OCI-LY3 (cell line): ENCODE results near the gene IGF2BP3.

ENCODE experiments used
- H2AFZ ChIP-seq: fragments of 200-600, 300-600 bp; shearing (Covaris generic); 2 replicates; pipeline ENCODE4 v1.6.0; 2014; ENCODE audit warnings: antibody characterized with exemption, low read depth, low read length
- H3K27ac ChIP-seq: fragments of 200-600, 300-600 bp; sonication (generic); 2 replicates; pipeline ENCODE4 v1.5.1; 2014; ENCODE audit warnings: mild to moderate bottlenecking, low read length, moderate library complexity, mixed read lengths
- H3K27me3 ChIP-seq: fragments of 200-600, 300-600 bp; sonication (generic); 2 replicates; pipeline ENCODE4 v1.6.1; 2014; ENCODE audit warnings: low read depth, low read length, mixed read lengths
- H3K36me3 ChIP-seq: fragments of 200-600, 300-600 bp; sonication (generic); replicated peaks from 2 replicates; pipeline ENCODE3; 2014; ENCODE audit warnings: low read depth, low read length, mixed read lengths
- H3K4me1 ChIP-seq: fragments of 300-600, 200-600 bp; sonication (generic); 2 replicates; pipeline ENCODE4 v1.6.1; 2014; ENCODE audit warnings: low read length, mixed read lengths
- H3K4me2 ChIP-seq: fragments of 200-600, 300-600 bp; sonication (generic); 2 replicates; pipeline ENCODE4 v1.6.1; 2014; ENCODE audit warnings: low read length, mixed read lengths
- H3K4me3 ChIP-seq: fragments of 300-600, 200-600 bp; sonication (generic); 2 replicates; pipeline ENCODE4 v1.5.1; 2014; ENCODE audit warnings: antibody characterized with exemption, mild to moderate bottlenecking, low read length, moderate library complexity
- H3K79me2 ChIP-seq: fragments of 300-600, 200-600 bp; shearing (Covaris generic); 2 replicates; pipeline ENCODE4 v1.6.1; 2014; ENCODE audit warnings: mild to moderate bottlenecking, low read length, mixed read lengths
- H3K9ac ChIP-seq: fragments of 300-600, 200-600 bp; shearing (Covaris generic); 2 replicates; pipeline ENCODE4 v1.6.0; 2014; ENCODE audit warnings: mild to moderate bottlenecking, low read length, moderate library complexity
- H3K9me3 ChIP-seq: fragments of 200-600, 300-600 bp; shearing (Covaris generic); 2 replicates; pipeline ENCODE4 v1.6.1; 2014; ENCODE audit warnings: low read length, mixed read lengths; ENCODE audit not compliant: insufficient read depth
- H4K20me1 ChIP-seq: fragments of 200-600, 300-600 bp; sonication (generic); 2 replicates; pipeline ENCODE4 v1.6.1; 2016; ENCODE audit warnings: low read length, mixed read lengths; ENCODE audit not compliant: insufficient read depth
- EZH2phosphoT487 ChIP-seq: fragments of 200-600 bp; shearing (Covaris generic); IDR thresholded peaks from 2 replicates; pipeline ENCODE4 v1.6.1; 2018; ENCODE audit warnings: antibody characterized with exemption, mixed run types, low read depth
- TF ChIP-seq, protein P1 (sequence below): fragments of 200-600, 300-600 bp; sonication (generic); IDR thresholded peaks from 2 replicates; pipeline ENCODE4 v1.5.1; 2014; ENCODE audit warnings: antibody characterized with exemption, low read length, low read depth

The IGF2BP3 gene

DNA sequence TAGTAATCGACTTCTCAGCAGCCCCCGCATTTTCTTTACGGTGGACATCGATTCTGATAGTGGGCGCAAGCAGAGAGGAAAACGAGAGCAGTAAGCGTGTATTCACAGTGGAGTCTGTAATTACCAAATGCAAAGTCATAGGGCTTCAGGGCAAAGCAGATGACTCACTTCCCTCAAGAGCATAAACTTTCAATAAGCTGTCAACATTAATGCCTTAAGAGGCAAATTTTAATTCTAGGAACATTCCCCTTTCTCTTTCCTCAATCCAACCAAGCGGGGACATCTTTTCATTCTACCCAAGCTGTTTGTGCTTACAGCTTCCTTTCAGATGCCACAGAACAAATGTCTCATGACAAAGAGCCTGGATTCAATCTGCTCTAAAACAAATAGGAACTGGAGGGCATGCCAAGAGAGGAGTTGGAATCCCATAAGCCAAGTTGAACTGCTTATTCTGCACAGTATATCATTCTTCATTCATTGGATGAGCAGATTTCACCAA, 122.6 kb downstream of the IGF2BP3 start:
- Histone ChIP-seq H3K27ac (no peak overlapping the region; the same call in 1 of the 2 replicates), H3K9me3 (no peaks in the 10 kb centered on the region), H4K20me1 (no peaks in the 10 kb centered on the region; the same call in 1 of the 2 replicates), H3K9ac (no peak overlapping the region), H2AFZ (no peak overlapping the region), H3K36me3 (peaks cover 33% of the 10 kb centered on the region), H3K79me2 (no peaks in the 10 kb centered on the region), H3K27me3 (no peaks in the 10 kb centered on the region), H3K4me2 (no peak overlapping the region), H3K4me1 (peaks cover 18% of the 10 kb centered on the region), H3K4me3 (no peak overlapping the region)
- TF ChIP-seq EZH2phosphoT487 = no peak
- TF ChIP-seq, protein P1, sequence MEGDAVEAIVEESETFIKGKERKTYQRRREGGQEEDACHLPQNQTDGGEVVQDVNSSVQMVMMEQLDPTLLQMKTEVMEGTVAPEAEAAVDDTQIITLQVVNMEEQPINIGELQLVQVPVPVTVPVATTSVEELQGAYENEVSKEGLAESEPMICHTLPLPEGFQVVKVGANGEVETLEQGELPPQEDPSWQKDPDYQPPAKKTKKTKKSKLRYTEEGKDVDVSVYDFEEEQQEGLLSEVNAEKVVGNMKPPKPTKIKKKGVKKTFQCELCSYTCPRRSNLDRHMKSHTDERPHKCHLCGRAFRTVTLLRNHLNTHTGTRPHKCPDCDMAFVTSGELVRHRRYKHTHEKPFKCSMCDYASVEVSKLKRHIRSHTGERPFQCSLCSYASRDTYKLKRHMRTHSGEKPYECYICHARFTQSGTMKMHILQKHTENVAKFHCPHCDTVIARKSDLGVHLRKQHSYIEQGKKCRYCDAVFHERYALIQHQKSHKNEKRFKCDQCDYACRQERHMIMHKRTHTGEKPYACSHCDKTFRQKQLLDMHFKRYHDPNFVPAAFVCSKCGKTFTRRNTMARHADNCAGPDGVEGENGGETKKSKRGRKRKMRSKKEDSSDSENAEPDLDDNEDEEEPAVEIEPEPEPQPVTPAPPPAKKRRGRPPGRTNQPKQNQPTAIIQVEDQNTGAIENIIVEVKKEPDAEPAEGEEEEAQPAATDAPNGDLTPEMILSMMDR = no peak

DNA sequence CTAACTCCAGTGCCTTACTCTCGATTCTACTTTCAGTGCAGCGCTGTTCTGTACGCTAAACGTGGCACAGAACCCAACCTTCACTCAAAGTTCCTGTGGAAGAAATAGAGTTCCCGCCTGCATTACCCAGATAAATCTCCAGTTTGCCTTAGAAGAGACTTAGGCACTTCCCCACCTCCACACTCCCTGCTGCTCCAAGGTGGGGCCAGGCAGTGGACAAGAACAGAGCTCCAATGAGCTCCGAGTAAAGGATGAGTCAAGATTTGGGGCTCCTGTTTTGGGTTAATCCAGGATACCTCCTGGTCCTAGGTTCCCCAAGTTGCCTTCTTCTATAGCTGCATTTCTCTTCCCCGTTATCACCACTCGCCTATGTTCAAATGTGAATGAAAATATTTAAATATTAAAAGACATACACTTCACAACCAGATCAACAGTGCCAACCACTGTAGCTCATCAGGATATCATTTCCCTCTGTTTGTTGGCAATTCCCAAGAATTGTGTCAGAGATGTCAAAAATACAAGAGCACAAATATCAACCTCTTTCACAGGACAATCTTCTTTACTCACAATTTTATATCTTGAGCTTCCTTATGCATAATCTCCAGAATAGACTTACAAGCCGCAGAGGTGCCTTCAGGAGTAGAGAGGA, 123.1 kb downstream of the IGF2BP3 start:
- Histone ChIP-seq H2AFZ (no peak overlapping the region), H3K4me1 (peaks cover 18% of the 10 kb centered on the region), H3K9ac (no peak overlapping the region), H3K27ac (no peak overlapping the region), H3K4me3 (no peak overlapping the region), H4K20me1 (no peaks in the 10 kb centered on the region; the same call in 1 of the 2 replicates), H3K4me2 (no peak overlapping the region), H3K9me3 (no peaks in the 10 kb centered on the region), H3K79me2 (no peaks in the 10 kb centered on the region), H3K36me3 (peaks cover 33% of the 10 kb centered on the region), H3K27me3 (no peaks in the 10 kb centered on the region)
- no peak for TF ChIP-seq EZH2phosphoT487
- TF ChIP-seq, protein P1 = no peak

DNA sequence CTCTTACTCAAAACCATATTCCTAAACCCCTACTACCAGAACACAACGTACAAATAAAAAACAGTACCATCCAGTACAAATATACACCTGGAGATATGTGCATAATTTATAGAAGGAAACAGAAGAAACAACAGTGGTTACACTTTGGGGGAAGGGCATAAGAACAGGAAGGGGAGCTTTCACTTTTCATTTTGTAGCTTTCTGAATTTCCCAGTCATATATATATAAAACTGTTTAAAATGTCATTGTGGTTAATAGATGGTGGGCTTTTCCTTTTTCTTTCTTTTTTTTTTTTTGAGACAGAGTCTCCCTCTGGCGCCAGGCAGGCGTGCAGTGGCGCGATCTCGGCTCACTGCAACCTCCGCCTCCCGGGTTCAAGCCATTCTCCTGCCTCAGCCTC, 124.0 kb downstream of the IGF2BP3 start:
- H4K20me1 ChIP-seq = no peaks in the 10 kb centered on the region; the same call in 1 of the 2 replicates
- H3K27me3 ChIP-seq = no peaks in the 10 kb centered on the region
- H3K9me3 ChIP-seq = no peaks in the 10 kb centered on the region
- no peak overlapping the region for H3K9ac ChIP-seq
- H2AFZ ChIP-seq = no peak overlapping the region
- peaks cover 18% of the 10 kb centered on the region for H3K4me1 ChIP-seq
- peaks cover 33% of the 10 kb centered on the region for H3K36me3 ChIP-seq
- no peaks in the 10 kb centered on the region for H3K79me2 ChIP-seq
- H3K27ac ChIP-seq = 0 out of 2 replicates have a peak overlapping the region, but pooled peaks have one; percentile 16
- H3K4me3 ChIP-seq = no peak overlapping the region
- H3K4me2 ChIP-seq = peak overlapping the region; percentile 4; the same call in 1 of the 2 replicates
- no peak for TF ChIP-seq EZH2phosphoT487
- TF ChIP-seq, protein P1 = no peak

DNA sequence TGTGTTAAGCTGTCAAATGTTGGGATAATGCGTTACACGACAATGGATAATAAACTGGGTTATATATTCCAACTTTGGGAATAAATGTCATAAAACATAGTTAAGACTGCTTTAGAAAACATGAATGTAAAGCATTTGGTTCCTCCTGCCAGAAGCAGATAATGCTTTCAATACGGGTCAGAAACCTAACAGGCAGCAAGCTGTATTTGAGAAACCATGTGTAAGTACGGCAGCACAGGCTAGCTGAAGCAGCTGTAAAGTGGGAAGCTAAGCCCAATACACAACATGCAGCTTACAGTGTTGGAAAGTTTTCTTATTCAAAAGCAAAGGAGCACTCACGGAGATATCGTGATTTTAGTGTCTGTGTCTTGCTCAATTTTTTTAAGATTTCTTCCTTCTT, 124.7 kb downstream of the IGF2BP3 start:
- H2AFZ ChIP-seq = no peak overlapping the region

More for the DNA sequence above, 124.7 kb downstream of the IGF2BP3 start:
- Histone ChIP-seq H3K9ac (no peak overlapping the region), H3K79me2 (no peaks in the 10 kb centered on the region), H3K4me2 (no peak overlapping the region), H3K36me3 (peaks cover 36% of the 10 kb centered on the region), H4K20me1 (no peaks in the 10 kb centered on the region; the same call in 1 of the 2 replicates), H3K27me3 (no peaks in the 10 kb centered on the region), H3K27ac (0 out of 2 replicates have a peak overlapping the region, but pooled peaks have one; percentile 16), H3K4me1 (peaks cover 18% of the 10 kb centered on the region), H3K4me3 (no peak overlapping the region), H3K9me3 (no peaks in the 10 kb centered on the region)
- TF ChIP-seq EZH2phosphoT487 = no peak
- TF ChIP-seq, protein P1 = no peak
